MCF 10A (cell line): Measurements from ENCODE around the gene DNM3. TPM values are rescaled to one million over a fixed set of nuclear protein-coding genes. Genes with fewer than 3 reads are reported as not detected.

Experiments
- BruUV-seq: library from RNA; stranded (reverse); fragments of 400-500 nt; replicated peaks from 2 replicates; lab custom pipeline; 2021; lab: Mats Ljungman, UMichigan
- CTCF ChIA-PET: fragments of 300-600 bp; sonication (Branson Sonifier 250); formaldehyde crosslinking; extraction: SDS; loops from one replicate; lab custom pipeline; 2021; ENCODE audit warnings: antibody characterized with exemption, inconsistent platforms; lab: Yijun Ruan, JAX
- POLR2A ChIA-PET: fragments of 300-600, 350-650 bp; sonication (Branson Sonifier 250); formaldehyde crosslinking; extraction: SDS; loops from one replicate; lab custom pipeline; 2020; ENCODE audit warnings: antibody characterized with exemption, inconsistent platforms; lab: Yijun Ruan, JAX
- DNase-seq: peaks from one replicate; pipeline ENCODE4 v3.0.0-alpha.2; 2018; ENCODE audit not compliant: unreplicated experiment
- H3K27ac Mint-ChIP-seq: one replicate; pipeline ENCODE4 v1.8.0; 2022; ENCODE audit warnings: mild to moderate bottlenecking, low read depth, mixed read lengths; ENCODE audit not compliant: unreplicated experiment
- H3K27me3 Mint-ChIP-seq: one replicate; pipeline ENCODE4 v1.8.0; 2022; ENCODE audit warnings: mixed read lengths; ENCODE audit not compliant: insufficient read depth, unreplicated experiment
- H3K36me3 Mint-ChIP-seq: one replicate; pipeline ENCODE4 v1.8.0; 2022; ENCODE audit warnings: mild to moderate bottlenecking, moderate library complexity, mixed read lengths; ENCODE audit not compliant: insufficient read depth, unreplicated experiment
- H3K4me1 Mint-ChIP-seq: one replicate; pipeline ENCODE4 v1.8.0; 2022; ENCODE audit warnings: mixed read lengths; ENCODE audit not compliant: insufficient read depth, unreplicated experiment
- H3K4me3 Mint-ChIP-seq: one replicate; pipeline ENCODE4 v1.8.0; 2022; ENCODE audit warnings: mild to moderate bottlenecking, moderate library complexity, mixed read lengths; ENCODE audit not compliant: unreplicated experiment
- H3K9me3 Mint-ChIP-seq: one replicate; pipeline ENCODE4 v1.8.0; 2022; ENCODE audit warnings: mixed read lengths; ENCODE audit not compliant: unreplicated experiment
- intact Hi-C: fragments of 100-400 bp; cut with micrococcal nuclease; formaldehyde crosslinking; loops from 2 replicates; pipeline ENCODE4 v1.14.1; 2022
- total RNA-seq: library from RNA; stranded (reverse); gene quantifications from 2 replicates; pipeline ENCODE4 v1.2.3, GENCODE V29; 2022
- TF ChIP-seq, protein P1 (sequence below): fragments of 200-600 bp; IDR thresholded peaks from one replicate; pipeline ENCODE4 v1.8.0; 2022; ENCODE audit warnings: antibody characterized with exemption, mild to moderate bottlenecking; ENCODE audit not compliant: unreplicated experiment

DNM3 gene
- total RNA-seq, 1 experiment from 2014 or later: 0.68 TPM

DNA sequence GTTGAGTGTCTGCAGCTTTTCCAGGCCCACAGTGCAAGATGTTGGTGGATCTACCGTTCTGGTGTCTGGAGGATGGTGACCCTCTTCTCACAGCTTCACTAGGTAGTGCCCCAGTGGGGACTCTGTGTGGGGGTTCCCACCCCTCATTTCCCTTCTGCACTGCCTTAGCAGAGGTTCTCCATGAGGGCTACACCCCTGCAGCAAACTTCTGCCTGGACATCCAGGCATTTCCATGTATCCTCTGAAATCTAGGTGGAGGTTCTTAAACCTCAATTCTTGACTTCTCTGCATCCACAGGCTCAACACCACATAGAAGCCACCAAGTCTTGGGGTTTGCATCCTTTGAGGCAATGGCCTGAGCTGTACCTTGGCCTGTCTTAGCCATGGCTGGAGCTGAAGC is 14.3 kb upstream of the DNM3 start:
- Mint-ChIP-seq H3K4me1 (no peaks in the 10 kb centered on the region), H3K27me3 (no peaks in the 10 kb centered on the region), H3K4me3 (no peak overlapping the region), H3K9me3 (peaks cover 26% of the 10 kb centered on the region), H3K36me3 (no peaks in the 10 kb centered on the region), H3K27ac (no peak overlapping the region)
- ChIA-PET CTCF (interaction anchor here (0.7 kb wide), 1 partner anchor 25 kb away, joined by 4 read pairs; no protein-coding TSS in a partner anchor), POLR2A (no interaction called here)
- intact Hi-C loops: no loop called here
- TF ChIP-seq, protein P1, sequence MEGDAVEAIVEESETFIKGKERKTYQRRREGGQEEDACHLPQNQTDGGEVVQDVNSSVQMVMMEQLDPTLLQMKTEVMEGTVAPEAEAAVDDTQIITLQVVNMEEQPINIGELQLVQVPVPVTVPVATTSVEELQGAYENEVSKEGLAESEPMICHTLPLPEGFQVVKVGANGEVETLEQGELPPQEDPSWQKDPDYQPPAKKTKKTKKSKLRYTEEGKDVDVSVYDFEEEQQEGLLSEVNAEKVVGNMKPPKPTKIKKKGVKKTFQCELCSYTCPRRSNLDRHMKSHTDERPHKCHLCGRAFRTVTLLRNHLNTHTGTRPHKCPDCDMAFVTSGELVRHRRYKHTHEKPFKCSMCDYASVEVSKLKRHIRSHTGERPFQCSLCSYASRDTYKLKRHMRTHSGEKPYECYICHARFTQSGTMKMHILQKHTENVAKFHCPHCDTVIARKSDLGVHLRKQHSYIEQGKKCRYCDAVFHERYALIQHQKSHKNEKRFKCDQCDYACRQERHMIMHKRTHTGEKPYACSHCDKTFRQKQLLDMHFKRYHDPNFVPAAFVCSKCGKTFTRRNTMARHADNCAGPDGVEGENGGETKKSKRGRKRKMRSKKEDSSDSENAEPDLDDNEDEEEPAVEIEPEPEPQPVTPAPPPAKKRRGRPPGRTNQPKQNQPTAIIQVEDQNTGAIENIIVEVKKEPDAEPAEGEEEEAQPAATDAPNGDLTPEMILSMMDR: no peak
- no TSS peak for BruUV-seq
- DNase-seq: no peak

DNA sequence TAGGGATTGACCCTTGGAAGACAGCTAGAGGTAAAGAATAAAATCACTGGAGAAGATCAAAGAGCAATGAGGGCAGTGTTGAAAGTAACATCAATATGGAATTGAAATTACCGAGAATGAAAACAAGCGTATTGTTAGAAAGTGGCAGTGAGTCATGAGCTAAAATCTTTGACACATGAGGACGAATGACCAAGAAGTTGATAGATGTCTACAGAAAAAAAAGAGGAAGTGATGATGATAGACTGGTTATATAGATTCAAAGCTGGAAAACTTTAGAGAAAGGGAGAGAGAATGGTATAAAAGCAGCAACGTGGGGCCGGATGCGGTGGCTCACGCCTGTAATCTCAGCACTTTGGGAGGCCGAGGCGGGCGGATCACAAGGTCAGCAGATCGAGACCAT is 12.5 kb upstream of the DNM3 start:
- no peak overlapping the region for H3K27ac Mint-ChIP-seq
- ChIA-PET CTCF (interaction anchor here (0.6 to 1.5 kb wide), 8 partner anchors 12 to 319 kb away, joined by 3 to 4 read pairs (median 3); no protein-coding TSS in a partner anchor), POLR2A (interaction anchor here (0.6 kb wide), 2 partner anchors 17 to 87 kb away, joined by 3 to 4 read pairs; no protein-coding TSS in a partner anchor)
- no peaks in the 10 kb centered on the region for H3K27me3 Mint-ChIP-seq
- H3K36me3 Mint-ChIP-seq: no peaks in the 10 kb centered on the region
- no TSS peak for BruUV-seq
- no peak for DNase-seq
- TF ChIP-seq, protein P1: no peak
- peaks cover 26% of the 10 kb centered on the region for H3K9me3 Mint-ChIP-seq
- intact Hi-C loops: no loop called here
- no peaks in the 10 kb centered on the region for H3K4me1 Mint-ChIP-seq
- H3K4me3 Mint-ChIP-seq: no peak overlapping the region

DNA sequence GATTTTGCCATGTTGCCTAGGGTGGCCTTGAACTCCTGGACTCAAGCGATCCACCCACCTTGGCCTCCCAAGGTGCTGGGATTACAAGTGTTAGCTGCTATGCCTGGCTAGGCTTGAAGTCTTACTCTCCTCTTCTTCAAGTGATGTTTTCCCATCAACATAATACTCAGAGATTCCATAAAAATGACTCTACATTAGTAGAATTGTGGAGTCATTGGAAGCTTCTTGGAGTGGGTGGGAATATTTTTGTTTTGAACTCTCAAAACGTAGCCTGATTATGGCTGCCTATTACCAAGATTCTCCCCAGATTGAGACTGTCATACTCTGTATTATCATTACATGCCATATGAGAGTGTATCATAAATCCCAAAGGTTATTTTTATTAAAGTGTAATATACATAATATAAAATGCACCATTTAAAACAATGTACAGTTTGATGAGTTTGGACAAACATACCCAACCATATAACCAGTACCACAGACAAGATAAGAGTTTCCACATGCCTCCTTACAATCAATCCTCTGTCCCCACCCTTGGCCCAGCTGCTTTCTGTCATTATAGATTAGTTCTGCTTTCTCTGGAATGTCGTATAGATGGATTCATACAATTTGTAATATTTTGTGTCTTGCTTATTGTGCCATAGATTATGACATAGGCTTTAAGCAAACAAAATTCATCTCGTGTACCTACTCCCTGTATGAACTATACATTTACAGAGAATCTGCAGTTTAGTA is 8.0 kb upstream of the DNM3 start:
- Mint-ChIP-seq H3K27ac (no peak overlapping the region), H3K9me3 (peaks cover 7% of the 10 kb centered on the region), H3K4me3 (no peak overlapping the region), H3K27me3 (no peaks in the 10 kb centered on the region), H3K36me3 (no peaks in the 10 kb centered on the region), H3K4me1 (no peaks in the 10 kb centered on the region)
- POLR2A ChIA-PET: interaction anchor here (1.9 to 2.8 kb wide), 2 partner anchors 10 to 16 kb away, joined by 5 to 8 read pairs; no protein-coding TSS in a partner anchor
- CTCF ChIA-PET: interaction anchor here (1.5 to 4.3 kb wide), 3 partner anchors 18 to 151 kb away, joined by 4 to 16 read pairs (median 16); no protein-coding TSS in a partner anchor
- TF ChIP-seq, protein P1: no peak
- DNase-seq: no peak
- intact Hi-C loops: no loop called here
- no TSS peak for BruUV-seq

DNA sequence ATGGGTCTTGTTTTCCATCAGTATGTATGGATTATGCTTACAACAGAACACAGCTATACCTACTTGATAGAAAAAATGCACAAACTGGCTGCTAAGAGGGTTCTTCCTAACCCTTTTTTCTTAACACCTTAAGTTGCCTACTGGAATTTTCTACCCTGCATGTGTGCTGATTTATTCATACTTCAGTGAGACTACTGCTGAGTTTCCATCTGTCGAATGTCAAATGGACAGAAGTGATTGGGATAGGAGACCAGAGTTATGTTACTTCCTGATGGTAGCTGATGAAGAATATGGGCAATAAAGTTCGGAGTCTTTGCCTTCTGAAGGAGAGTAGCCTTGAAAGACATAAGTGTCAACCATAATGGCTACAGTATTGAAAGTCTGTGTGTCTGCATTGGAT is 6.5 kb upstream of the DNM3 start:
- intact Hi-C loops: no loop called here
- TF ChIP-seq, protein P1: no peak
- H3K4me3 Mint-ChIP-seq: no peak overlapping the region
- ChIA-PET POLR2A (interaction anchor here (0.7 to 2.8 kb wide), 3 partner anchors 12 to 92 kb away, joined by 3 to 8 read pairs (median 5); no protein-coding TSS in a partner anchor), CTCF (interaction anchor here (0.7 to 4.3 kb wide), 7 partner anchors 33 to 905 kb away, joined by 3 to 16 read pairs (median 3); no protein-coding TSS in a partner anchor)
- H3K9me3 Mint-ChIP-seq: no peaks in the 10 kb centered on the region
- BruUV-seq: no TSS peak
- H3K36me3 Mint-ChIP-seq: no peaks in the 10 kb centered on the region
- no peaks in the 10 kb centered on the region for H3K27me3 Mint-ChIP-seq
- H3K27ac Mint-ChIP-seq: no peak overlapping the region
- DNase-seq: no peak
- H3K4me1 Mint-ChIP-seq: no peaks in the 10 kb centered on the region
